Neural crest cell (in vitro differentiated cells): ENCODE results near the gene CDKAL1. TPM values are rescaled to one million over a fixed set of nuclear protein-coding genes. Genes with fewer than 3 reads are reported as not detected.

Experiments
- DNase-seq: peaks from one replicate; pipeline ENCODE4 v3.0.0; 2021; ENCODE audit warnings: low read depth, mixed read lengths, low spot score
- H3K27ac Mint-ChIP-seq: one replicate; pipeline ENCODE4 v1.8.0; 2021; ENCODE audit warnings: mild to moderate bottlenecking, mixed read lengths; ENCODE audit not compliant: unreplicated experiment
- H3K27me3 Mint-ChIP-seq: 2 replicates; pipeline ENCODE4 v1.8.0; 2021; ENCODE audit warnings: low read depth, mild to moderate bottlenecking, mixed read lengths
- H3K36me3 Mint-ChIP-seq: 2 replicates; pipeline ENCODE4 v1.8.0; 2021; ENCODE audit warnings: low read depth, mild to moderate bottlenecking, mixed read lengths
- H3K4me1 Mint-ChIP-seq: 2 replicates; pipeline ENCODE4 v1.8.0; 2021; ENCODE audit warnings: mixed read lengths
- H3K4me3 Mint-ChIP-seq: one replicate; pipeline ENCODE4 v1.8.0; 2021; ENCODE audit warnings: mild to moderate bottlenecking, mixed read lengths
- H3K9me3 Mint-ChIP-seq: 2 replicates; pipeline ENCODE4 v1.8.0; 2021; ENCODE audit warnings: mixed read lengths
- total RNA-seq: library from RNA; stranded (reverse); gene quantifications from 2 replicates; pipeline ENCODE4 v1.2.1, GENCODE V29; 2021
- TF ChIP-seq, protein P1 (sequence below): fragments of 200-600 bp; sonication (generic); conservative IDR thresholded peaks from 2 replicates; pipeline ENCODE4 v1.5.0; 2021; ENCODE audit warnings: antibody characterized with exemption, mild to moderate bottlenecking

Gene CDKAL1
- total RNA-seq, 1 donor from 2014 or later = 25.4 TPM

DNA sequence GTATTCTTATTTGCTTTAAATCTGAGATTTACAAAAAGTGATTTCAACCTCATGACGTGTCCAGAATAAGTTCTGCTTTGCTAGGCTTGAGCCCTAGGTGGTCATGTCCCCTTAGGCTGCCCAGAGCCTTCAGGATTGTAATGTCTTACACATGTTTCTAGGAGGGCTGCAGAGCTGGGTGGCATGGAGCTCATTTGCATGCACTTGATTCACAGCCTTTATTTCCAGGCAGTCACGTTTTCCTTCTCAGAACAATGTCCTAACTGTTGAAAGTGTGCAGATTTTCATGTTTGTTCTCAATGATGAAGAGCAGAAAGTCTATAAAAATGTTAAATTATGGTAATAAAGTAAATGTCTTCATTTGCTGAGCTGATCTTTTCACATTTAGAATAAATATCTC, 610.7 kb downstream of the CDKAL1 start:
- Mint-ChIP-seq H3K4me3 (peak overlapping the region; percentile 35), H3K27me3 (no peaks in the 10 kb centered on the region), H3K4me1 (peaks cover 43% of the 10 kb centered on the region), H3K9me3 (peaks cover 4% of the 10 kb centered on the region), H3K27ac (peak overlapping the region; percentile 21), H3K36me3 (peaks cover 8% of the 10 kb centered on the region)
- DNase-seq = no peak
- TF ChIP-seq, protein P1, sequence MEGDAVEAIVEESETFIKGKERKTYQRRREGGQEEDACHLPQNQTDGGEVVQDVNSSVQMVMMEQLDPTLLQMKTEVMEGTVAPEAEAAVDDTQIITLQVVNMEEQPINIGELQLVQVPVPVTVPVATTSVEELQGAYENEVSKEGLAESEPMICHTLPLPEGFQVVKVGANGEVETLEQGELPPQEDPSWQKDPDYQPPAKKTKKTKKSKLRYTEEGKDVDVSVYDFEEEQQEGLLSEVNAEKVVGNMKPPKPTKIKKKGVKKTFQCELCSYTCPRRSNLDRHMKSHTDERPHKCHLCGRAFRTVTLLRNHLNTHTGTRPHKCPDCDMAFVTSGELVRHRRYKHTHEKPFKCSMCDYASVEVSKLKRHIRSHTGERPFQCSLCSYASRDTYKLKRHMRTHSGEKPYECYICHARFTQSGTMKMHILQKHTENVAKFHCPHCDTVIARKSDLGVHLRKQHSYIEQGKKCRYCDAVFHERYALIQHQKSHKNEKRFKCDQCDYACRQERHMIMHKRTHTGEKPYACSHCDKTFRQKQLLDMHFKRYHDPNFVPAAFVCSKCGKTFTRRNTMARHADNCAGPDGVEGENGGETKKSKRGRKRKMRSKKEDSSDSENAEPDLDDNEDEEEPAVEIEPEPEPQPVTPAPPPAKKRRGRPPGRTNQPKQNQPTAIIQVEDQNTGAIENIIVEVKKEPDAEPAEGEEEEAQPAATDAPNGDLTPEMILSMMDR = no peak

DNA sequence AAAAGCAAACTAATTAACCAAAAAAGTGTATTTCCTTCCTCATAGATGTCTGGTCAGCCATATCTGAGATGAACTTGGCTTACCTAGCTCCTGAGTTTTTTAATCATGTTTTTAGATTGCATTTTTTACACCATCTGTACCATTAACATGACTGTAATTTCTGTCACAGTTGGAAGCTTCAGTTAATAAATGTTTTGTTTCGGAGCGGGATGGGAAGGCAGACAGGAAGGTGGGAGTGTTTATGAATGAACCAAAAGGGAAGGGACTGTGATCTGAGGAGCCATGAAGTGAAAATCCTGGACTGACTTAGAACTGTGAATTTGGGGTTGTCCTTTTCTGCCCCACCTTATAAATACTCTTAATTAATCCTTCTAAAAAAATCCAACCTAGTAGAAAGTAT, 613.7 kb downstream of the CDKAL1 start:
- no peak for DNase-seq
- Mint-ChIP-seq H3K27ac (peak overlapping the region; percentile 92), H3K9me3 (no peaks in the 10 kb centered on the region), H3K36me3 (peaks cover 2% of the 10 kb centered on the region), H3K4me1 (peaks cover 58% of the 10 kb centered on the region), H3K27me3 (no peaks in the 10 kb centered on the region), H3K4me3 (no peak overlapping the region)
- TF ChIP-seq, protein P1 = no peak

DNA sequence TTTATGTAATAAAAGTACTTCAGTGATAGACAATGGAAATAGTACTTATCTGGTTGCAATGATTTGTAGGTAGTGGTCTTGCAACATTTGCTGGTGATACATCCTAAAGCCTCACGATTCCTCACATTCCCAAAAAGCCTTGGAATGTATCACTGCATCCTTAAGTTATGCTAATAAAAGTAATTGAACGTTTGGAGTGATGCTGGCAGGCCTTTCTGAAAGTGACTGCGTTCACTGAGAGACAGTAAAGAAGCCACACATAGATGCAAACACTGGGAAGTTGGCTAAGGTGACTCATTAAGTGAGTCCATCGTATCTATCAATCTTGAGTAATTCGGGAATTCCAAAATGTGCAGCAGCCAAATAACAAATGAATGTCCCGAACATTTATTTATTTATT, 615.2 kb downstream of the CDKAL1 start:
- H3K27ac Mint-ChIP-seq = no peak overlapping the region
- TF ChIP-seq, protein P1 = no peak
- DNase-seq = no peak
- peaks cover 51% of the 10 kb centered on the region for H3K4me1 Mint-ChIP-seq
- H3K9me3 Mint-ChIP-seq = no peaks in the 10 kb centered on the region
- H3K36me3 Mint-ChIP-seq = peaks cover 2% of the 10 kb centered on the region
- H3K4me3 Mint-ChIP-seq = no peak overlapping the region
- H3K27me3 Mint-ChIP-seq = no peaks in the 10 kb centered on the region

DNA sequence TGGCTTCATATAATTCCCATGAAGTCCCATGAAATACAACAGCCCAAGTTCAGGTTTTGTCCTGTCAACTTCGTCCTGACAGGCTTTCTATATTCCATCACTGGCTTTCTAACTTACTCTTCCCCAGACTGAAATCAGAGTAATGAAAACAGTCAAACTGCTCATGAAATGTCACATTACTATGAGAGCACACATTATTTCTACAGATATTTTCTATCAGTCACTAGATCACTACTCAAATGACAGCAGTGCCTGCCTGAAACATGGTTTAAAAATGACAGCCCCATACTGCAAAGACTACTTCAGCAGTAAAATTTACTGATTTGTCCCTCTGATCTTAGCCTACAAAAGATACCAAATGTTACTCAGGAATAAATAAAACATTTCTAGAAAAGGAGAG, 616.4 kb downstream of the CDKAL1 start:
- Mint-ChIP-seq H3K9me3 (no peaks in the 10 kb centered on the region), H3K27ac (peak overlapping the region; percentile 16), H3K4me1 (peaks cover 39% of the 10 kb centered on the region), H3K36me3 (no peaks in the 10 kb centered on the region), H3K4me3 (no peak overlapping the region), H3K27me3 (no peaks in the 10 kb centered on the region)
- TF ChIP-seq, protein P1 = no peak
- DNase-seq = no peak

DNA sequence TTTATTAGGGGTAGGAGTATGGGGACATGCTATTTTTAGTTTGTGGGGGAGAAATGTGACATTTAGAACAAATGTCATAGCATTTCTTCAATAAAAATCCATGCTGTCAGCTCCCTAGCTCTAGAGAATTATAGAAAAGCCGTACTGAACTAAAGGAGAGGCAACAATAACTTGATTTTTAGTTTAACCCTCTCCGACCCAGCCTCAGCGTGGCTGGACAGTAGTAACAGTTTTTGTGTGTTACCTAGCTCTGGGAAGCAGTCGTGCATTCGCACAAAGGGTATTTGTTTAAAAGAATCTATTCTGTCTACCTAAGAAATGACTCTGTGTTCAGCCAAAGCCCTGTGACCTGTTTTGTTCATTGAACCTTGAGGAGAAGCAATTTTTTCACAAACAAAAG, 616.9 kb downstream of the CDKAL1 start:
- TF ChIP-seq, protein P1 = no peak
- H3K4me3 Mint-ChIP-seq = no peak overlapping the region
- H3K27me3 Mint-ChIP-seq = no peaks in the 10 kb centered on the region
- no peaks in the 10 kb centered on the region for H3K9me3 Mint-ChIP-seq
- DNase-seq = no peak
- H3K27ac Mint-ChIP-seq = peak overlapping the region; percentile 16
- peaks cover 39% of the 10 kb centered on the region for H3K4me1 Mint-ChIP-seq
- no peaks in the 10 kb centered on the region for H3K36me3 Mint-ChIP-seq

DNA sequence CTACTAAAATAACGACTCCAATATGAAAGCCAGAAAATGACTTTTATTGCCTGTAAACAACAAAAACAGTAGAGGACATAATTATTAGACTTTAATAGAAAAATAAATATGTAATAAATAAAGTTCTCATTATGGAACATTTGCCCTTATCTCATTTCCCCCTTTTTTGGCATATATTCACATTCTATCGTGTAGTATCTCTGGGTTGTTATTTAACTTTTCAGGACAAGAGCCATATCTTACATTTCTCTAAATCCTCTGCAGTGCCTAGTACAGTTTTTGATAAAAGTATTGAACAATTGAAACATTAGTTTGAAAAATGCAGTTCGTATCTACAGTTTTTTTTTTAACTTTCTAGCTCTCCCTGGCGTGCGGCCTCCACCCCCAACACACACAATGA, 617.3 kb downstream of the CDKAL1 start:
- no peak overlapping the region for H3K4me3 Mint-ChIP-seq
- H3K36me3 Mint-ChIP-seq = no peaks in the 10 kb centered on the region
- peak overlapping the region; percentile 16 for H3K27ac Mint-ChIP-seq
- TF ChIP-seq, protein P1 = no peak
- peaks cover 41% of the 10 kb centered on the region for H3K4me1 Mint-ChIP-seq
- no peaks in the 10 kb centered on the region for H3K27me3 Mint-ChIP-seq
- no peaks in the 10 kb centered on the region for H3K9me3 Mint-ChIP-seq
- DNase-seq = no peak
